ENCODE data around the gene PROM1.

The PROM1 gene

DNA sequence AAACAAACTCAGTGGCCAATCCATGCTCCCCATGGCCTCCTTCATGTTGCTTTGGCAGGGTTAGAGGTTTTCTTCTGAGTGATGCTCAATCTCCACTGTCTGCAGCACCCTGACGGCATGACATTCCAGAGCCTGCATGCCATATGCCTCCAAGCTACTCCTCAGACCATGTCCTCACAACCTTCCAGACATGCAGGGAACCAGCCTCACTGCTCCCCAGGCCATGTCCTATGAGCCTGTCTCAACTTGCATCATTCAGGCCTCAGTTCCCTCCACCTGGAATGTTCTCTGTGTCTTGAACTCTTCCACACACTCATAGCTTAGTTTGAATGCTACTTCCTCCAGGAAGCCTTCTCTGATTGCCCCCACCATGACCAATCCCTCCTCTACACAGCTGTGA is 18.8 kb downstream of the PROM1 start:
- Mint-ChIP-seq H3K4me1 (peaks cover 5% of the 10 kb centered on the region), H3K4me3 (no peak overlapping the region), H3K36me3 (no peaks in the 10 kb centered on the region), H3K9me3 (peaks cover 4% of the 10 kb centered on the region), H3K27ac (no peak overlapping the region), H3K27me3 (peaks cover 13% of the 10 kb centered on the region)
- CTCF ChIA-PET: no interaction called here
- DNase-seq: no peak

DNA sequence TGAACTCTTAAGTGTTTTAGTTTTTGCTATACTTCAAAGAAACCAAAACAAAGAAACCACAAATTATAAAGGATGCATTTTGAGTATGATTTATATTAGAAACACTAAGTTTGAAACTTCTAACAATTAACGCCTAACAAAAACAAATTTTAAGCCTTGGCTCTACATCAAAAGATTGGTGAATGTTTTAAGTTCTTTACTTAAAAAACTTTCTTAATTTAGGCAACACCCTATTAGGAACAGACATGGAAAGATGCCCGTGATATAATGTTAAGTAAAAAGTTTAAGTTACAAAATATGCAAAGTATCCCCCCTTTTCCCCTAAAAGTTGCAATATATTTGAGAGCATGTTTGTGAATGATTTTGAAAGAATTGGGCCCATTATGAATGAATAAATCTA is 21.2 kb downstream of the PROM1 start:
- H3K4me1 Mint-ChIP-seq: peaks cover 5% of the 10 kb centered on the region
- no peaks in the 10 kb centered on the region for H3K36me3 Mint-ChIP-seq
- CTCF ChIA-PET: no interaction called here
- H3K4me3 Mint-ChIP-seq: no peak overlapping the region
- H3K27me3 Mint-ChIP-seq: peaks cover 16% of the 10 kb centered on the region
- DNase-seq: no peak
- H3K27ac Mint-ChIP-seq: no peak overlapping the region
- peaks cover 4% of the 10 kb centered on the region for H3K9me3 Mint-ChIP-seq

DNA sequence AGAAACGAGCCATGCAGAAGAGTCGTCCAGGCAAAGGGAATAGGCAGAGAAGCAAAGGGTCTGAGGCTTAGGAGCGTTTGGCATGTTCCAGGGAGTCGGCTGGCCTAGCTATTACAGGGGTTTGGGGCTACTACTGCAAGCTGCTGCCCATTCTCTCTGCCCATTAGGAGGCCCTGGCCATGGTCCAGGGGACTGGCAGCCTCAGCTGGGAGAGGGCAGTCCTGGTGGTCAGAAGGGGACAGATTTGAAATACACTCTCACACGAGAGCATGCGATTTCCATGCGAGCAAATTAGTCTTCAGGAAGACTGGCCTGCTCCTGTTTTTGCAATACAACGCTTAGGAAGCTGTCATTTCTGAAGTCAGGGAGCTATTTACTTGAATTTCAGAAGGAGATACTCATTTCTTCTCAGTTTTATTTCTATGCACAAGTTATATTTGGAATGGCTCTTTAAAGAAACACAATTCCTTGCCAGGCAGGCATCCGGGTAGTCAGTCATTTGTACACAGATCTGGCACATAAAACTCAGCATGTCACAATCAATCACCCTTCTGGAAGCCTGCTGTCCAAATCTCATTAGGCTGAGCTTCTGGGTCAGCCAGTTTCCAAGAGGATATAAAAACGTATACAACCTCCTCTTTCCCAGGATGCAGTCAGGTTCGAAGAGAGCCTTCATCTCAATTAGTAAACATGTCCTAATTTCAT is 27.0 kb downstream of the PROM1 start:
- peaks cover 54% of the 10 kb centered on the region for H3K27me3 Mint-ChIP-seq
- H3K27ac Mint-ChIP-seq: no peak overlapping the region
- CTCF ChIA-PET: no interaction called here
- no peaks in the 10 kb centered on the region for H3K9me3 Mint-ChIP-seq
- H3K36me3 Mint-ChIP-seq: no peaks in the 10 kb centered on the region
- no peak overlapping the region for H3K4me3 Mint-ChIP-seq
- no peaks in the 10 kb centered on the region for H3K4me1 Mint-ChIP-seq
- DNase-seq: no peak

DNA sequence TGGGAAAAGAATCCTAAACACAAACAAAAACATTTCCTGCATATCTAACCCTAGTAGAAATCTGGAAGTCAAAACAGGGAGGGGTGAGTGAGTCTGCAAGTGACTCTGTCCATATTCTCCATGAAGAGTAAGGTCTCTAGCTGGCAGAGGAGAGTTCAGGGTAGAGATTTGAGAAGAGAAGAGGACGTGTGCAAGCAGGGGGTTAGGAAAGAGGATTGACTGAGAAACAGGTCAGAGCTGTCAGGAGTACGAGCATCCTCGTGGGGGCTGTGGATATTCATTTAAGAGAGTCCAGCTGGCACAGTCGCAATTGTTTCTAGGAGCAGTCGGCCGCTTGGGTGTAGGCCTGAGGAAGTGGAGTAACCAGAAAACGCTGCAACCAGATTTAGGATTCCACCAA is 27.9 kb downstream of the PROM1 start:
- no peak overlapping the region for H3K4me3 Mint-ChIP-seq
- H3K9me3 Mint-ChIP-seq: no peaks in the 10 kb centered on the region
- H3K27ac Mint-ChIP-seq: no peak overlapping the region
- H3K4me1 Mint-ChIP-seq: no peaks in the 10 kb centered on the region
- no peaks in the 10 kb centered on the region for H3K36me3 Mint-ChIP-seq
- H3K27me3 Mint-ChIP-seq: peaks cover 47% of the 10 kb centered on the region
- DNase-seq: no peak
- CTCF ChIA-PET: interaction anchor here (0.7 kb wide), 1 partner anchor 184 kb away, joined by 3 read pairs; no protein-coding TSS in a partner anchor

DNA sequence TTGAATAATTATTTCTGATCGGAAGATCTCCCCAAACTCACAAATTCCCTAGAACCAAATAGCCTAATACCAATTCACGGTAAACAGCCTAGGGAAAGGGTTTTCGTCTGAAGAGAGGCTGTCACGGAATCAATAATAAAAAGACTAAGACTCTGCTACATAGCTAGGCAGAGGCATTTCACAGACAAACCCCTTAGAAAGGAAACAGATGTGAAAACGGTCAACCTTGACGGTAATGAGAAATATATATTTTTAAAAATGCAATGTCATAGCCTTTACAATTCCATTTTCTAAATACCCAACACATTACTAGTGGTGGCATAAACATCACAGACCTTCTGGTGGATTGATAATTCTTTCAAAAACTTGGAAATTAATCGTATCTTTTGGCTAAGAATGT is 28.4 kb downstream of the PROM1 start:
- CTCF ChIA-PET: interaction anchor here (0.7 kb wide), 1 partner anchor 184 kb away, joined by 3 read pairs; no protein-coding TSS in a partner anchor
- Mint-ChIP-seq H3K27ac (no peak overlapping the region), H3K9me3 (no peaks in the 10 kb centered on the region), H3K4me1 (no peaks in the 10 kb centered on the region), H3K27me3 (peaks cover 47% of the 10 kb centered on the region), H3K36me3 (no peaks in the 10 kb centered on the region), H3K4me3 (no peak overlapping the region)
- no peak for DNase-seq

DNA sequence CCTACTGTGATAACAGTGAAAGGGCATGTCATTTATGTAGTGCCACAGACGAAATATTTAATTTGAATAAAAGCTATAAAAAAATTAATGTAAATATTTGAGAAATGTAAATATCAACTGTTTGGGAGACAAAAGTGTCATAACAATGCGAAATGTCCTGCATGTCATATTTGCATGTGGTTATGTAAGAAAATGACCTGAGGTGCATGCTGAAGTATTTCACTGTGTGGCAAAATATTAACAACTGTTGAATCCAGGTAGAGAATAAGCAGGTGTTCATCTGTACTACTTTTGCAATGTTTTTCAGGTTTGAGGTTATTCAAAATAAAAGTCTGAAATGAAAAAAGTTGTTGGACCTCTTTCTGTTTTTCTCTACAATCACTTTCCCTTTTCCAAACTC is 30.9 kb downstream of the PROM1 start:
- no peak overlapping the region for H3K27ac Mint-ChIP-seq

DNA sequence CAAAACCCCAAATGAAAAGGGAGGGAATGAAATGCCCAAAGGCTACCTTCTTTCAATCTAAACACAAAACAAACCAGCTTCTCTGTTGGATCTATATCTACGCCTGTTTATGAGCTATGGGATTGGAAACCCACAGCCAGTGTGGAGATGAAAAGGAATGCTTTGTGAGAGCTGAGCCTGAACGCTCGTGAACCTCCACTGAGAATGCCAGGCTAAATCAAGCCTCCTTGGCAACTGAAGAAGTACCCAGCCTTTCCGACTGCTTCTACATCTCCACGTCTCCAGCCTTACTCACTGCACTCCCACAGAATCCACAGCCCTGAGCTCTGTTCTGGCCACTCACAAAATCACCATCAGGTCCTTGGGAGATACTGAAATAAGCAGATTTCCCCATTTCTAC is 31.8 kb downstream of the PROM1 start:
- CTCF ChIA-PET: no interaction called here
- Mint-ChIP-seq H3K4me3 (no peak overlapping the region), H3K27me3 (peaks cover 33% of the 10 kb centered on the region), H3K4me1 (no peaks in the 10 kb centered on the region), H3K9me3 (no peaks in the 10 kb centered on the region), H3K27ac (no peak overlapping the region), H3K36me3 (no peaks in the 10 kb centered on the region)
- DNase-seq: no peak

More for the DNA sequence above, 30.9 kb downstream of the PROM1 start:
- no peak for DNase-seq
- H3K27me3 Mint-ChIP-seq: peaks cover 43% of the 10 kb centered on the region
- no peaks in the 10 kb centered on the region for H3K9me3 Mint-ChIP-seq
- H3K36me3 Mint-ChIP-seq: no peaks in the 10 kb centered on the region
- H3K4me1 Mint-ChIP-seq: no peaks in the 10 kb centered on the region
- no peak overlapping the region for H3K4me3 Mint-ChIP-seq
- CTCF ChIA-PET: interaction anchor here (1.0 kb wide), 1 partner anchor 212 kb away, joined by 3 read pairs; no protein-coding TSS in a partner anchor

DNA sequence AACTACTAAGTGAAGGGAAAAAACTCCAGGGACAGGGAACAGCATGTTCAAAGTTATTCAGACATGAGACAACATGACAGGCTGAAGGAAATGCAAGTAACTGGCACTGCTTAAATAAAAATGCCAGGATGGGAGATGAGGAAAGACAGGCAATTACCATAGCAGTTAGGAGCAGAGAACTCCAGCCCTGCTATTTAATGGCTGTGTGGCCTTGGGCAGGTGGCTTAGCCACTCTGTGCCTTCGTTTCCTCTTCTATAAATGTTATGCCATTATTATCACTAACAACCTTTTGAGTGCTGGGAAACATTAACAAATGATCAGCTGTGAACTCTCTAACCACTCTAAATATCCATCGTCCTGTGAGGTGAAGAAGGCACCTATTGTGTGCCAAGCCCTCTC is 32.7 kb downstream of the PROM1 start:
- H3K27me3 Mint-ChIP-seq: peaks cover 25% of the 10 kb centered on the region
- H3K4me1 Mint-ChIP-seq: no peaks in the 10 kb centered on the region
- CTCF ChIA-PET: no interaction called here
- no peak for DNase-seq
- H3K36me3 Mint-ChIP-seq: no peaks in the 10 kb centered on the region
- H3K27ac Mint-ChIP-seq: no peak overlapping the region
- H3K9me3 Mint-ChIP-seq: no peaks in the 10 kb centered on the region
- no peak overlapping the region for H3K4me3 Mint-ChIP-seq

DNA sequence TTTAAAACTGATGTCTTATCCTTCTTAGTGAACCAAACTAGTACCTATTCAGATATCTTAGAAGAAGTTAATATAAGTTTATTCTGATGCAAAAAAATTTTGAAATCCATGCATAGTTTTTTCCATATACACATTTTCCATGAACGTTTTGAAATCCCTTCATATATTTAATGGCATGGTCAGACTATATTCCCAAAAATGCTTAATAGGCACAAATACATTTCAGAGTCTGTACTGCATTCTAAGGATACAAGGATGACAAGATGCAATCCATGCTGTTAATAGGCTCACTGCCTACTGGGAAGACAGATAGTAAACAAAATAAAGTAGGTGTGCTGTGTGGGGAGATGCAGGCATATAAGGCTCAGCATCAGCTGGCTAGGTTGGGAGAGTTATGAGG is 33.2 kb downstream of the PROM1 start:
- no peak for DNase-seq
- CTCF ChIA-PET: no interaction called here
- peaks cover 20% of the 10 kb centered on the region for H3K27me3 Mint-ChIP-seq
- H3K27ac Mint-ChIP-seq: no peak overlapping the region
- H3K36me3 Mint-ChIP-seq: no peaks in the 10 kb centered on the region
- H3K4me3 Mint-ChIP-seq: no peak overlapping the region
- H3K9me3 Mint-ChIP-seq: no peaks in the 10 kb centered on the region
- no peaks in the 10 kb centered on the region for H3K4me1 Mint-ChIP-seq

DNA sequence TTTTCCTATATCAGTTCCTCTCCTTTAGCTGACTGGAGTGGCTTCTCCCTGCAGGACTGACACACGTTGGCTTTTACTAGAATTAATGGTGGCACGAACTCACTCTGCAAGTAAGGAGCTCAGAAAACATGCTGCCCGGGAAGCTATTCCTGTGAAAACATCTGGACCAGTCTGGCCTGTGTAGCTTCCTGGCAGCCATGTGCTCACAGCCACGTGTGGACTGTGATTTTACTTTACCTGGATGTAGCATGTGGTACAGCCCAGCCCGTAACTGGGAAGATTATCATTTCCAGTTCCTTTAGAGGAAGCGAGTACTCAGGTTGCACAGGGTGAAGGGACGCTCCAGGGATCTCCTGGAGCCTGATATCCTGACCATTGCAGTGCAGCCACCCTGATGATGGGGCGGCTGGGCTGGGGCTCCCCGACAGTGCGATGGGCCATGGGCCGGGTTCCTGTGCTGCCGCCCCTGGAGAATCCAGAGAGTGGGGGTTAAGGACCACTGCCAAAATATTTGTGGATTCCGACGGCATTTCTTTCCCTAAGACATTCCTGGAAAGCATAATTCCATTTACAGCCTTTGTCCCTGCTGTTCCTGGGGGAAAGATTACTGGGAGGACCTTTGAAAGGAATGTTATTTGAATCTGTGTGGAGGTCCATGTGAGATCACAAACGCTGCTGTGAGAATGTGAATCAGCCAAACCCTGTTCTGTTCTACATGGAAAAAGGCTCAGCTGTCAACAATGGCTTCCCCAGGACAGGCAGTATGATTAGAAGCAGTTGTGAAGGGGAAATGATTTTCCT is 35.0 kb downstream of the PROM1 start:
- CTCF ChIA-PET: no interaction called here
- no peak for DNase-seq
- no peak overlapping the region for H3K4me3 Mint-ChIP-seq
- no peak overlapping the region for H3K27ac Mint-ChIP-seq
- no peaks in the 10 kb centered on the region for H3K9me3 Mint-ChIP-seq
- H3K4me1 Mint-ChIP-seq: no peaks in the 10 kb centered on the region
- no peaks in the 10 kb centered on the region for H3K36me3 Mint-ChIP-seq
- peaks cover 9% of the 10 kb centered on the region for H3K27me3 Mint-ChIP-seq

DNA sequence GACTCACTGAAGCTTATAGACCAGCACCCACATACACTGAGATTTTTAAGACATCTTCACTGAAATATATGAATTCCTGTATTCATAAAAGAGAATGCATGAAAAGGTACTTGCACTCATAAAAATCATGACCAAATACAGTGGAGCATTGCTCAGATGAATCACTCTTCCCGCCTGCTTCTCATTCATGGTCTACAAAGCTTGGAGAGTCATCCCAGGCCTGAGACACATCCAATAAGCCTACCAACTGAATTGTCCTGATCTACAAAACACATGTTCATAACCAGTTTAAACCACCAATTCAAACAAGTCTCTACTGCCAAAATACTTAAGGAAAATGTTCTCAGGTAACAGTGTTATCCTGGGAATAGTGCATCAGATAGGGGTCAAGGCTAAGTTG is 38.1 kb downstream of the PROM1 start:
- no peak for DNase-seq
- H3K36me3 Mint-ChIP-seq: no peaks in the 10 kb centered on the region
- no peaks in the 10 kb centered on the region for H3K9me3 Mint-ChIP-seq
- no peaks in the 10 kb centered on the region for H3K4me1 Mint-ChIP-seq
- no peak overlapping the region for H3K4me3 Mint-ChIP-seq
- CTCF ChIA-PET: no interaction called here
- H3K27ac Mint-ChIP-seq: no peak overlapping the region
- peaks cover 8% of the 10 kb centered on the region for H3K27me3 Mint-ChIP-seq

DNA sequence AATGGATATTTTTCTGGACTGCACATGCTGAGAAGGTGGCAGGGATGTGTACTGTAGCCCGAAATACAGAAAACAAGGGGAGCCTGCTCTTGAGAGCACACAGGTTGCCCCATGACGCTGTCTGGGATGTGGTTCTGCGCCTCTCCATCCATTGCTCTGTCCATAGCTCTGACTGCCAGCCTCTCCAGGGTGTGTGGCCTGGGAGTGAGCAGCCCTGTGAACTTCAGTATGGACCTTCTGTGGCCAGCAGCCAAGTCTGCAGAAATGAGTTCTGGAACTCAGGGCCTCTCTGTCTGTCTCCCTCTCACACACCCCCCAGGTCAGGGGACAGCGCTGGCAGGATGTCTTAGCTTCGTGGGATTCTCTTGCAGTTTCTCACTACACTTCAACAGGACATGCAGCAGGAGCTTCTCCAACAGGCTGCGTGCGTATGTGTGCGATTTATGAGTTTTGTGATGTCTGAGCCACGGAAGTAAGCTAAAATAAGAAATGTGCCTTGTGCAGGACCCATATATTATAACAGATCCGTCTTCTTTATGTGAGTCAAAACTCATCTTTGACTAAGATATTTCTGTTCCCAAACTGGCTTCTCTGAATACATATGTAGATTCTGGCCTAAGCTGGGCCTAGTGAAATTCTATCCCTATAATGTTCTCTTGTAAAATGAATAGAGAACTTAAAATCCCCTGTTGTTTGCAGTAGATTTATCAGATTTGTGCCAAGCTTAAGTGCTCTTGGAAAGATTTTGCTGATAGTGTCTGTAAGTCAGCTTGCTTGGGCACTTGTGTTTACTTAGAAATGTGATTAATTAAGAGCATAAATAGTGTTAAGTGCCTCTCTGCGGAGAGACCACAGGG is 40.0 kb downstream of the PROM1 start:
- H3K4me3 Mint-ChIP-seq: no peak overlapping the region
- CTCF ChIA-PET: interaction anchor here (0.9 kb wide), 1 partner anchor 13 kb away, joined by 3 read pairs; no protein-coding TSS in a partner anchor
- no peaks in the 10 kb centered on the region for H3K9me3 Mint-ChIP-seq
- no peaks in the 10 kb centered on the region for H3K36me3 Mint-ChIP-seq
- H3K4me1 Mint-ChIP-seq: no peaks in the 10 kb centered on the region
- no peak overlapping the region for H3K27ac Mint-ChIP-seq
- peaks cover 8% of the 10 kb centered on the region for H3K27me3 Mint-ChIP-seq
- DNase-seq: no peak

DNA sequence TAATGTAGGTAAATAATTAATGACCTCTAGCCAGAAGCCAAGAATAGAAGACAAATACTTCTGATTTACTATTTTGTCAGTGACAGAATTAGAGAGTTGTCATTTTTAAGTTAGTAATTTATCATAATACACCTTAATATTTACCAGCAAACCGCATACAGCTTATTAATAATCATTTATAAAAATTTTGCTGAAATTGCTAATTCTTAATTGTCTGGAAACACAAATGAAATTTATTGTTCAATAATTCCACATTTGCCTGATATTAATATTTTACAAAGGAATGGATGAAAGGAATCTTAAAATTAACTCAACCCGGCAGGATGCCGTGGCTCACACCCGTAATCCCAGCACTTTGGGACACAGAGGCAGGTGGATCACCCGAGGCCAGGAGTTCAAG is 44.7 kb downstream of the PROM1 start:
- no peak overlapping the region for H3K4me3 Mint-ChIP-seq
- no peak overlapping the region for H3K27ac Mint-ChIP-seq
- H3K36me3 Mint-ChIP-seq: no peaks in the 10 kb centered on the region
- no peaks in the 10 kb centered on the region for H3K9me3 Mint-ChIP-seq
- peaks cover 8% of the 10 kb centered on the region for H3K27me3 Mint-ChIP-seq
- CTCF ChIA-PET: no interaction called here
- no peaks in the 10 kb centered on the region for H3K4me1 Mint-ChIP-seq
- no peak for DNase-seq

DNA sequence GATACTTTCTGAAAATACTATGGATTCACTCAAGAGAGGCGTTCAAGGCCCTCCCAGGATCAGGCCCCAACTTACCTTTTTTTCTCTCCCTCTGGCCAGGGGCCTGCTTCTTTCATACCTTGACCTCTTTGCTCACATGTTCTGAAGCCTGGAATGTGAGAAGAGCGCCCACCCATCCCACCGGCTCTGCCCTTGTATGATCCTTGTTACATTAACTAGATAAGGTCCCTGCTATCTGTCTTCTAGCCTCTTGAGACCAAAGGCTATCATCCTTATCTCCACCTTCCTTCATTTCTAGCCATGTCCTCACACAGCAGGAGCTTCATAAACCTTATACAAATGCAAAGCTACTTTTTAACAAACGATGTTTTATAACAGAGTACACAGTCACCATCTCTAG is 45.9 kb downstream of the PROM1 start:
- H3K27ac Mint-ChIP-seq: no peak overlapping the region
- DNase-seq: no peak
- H3K36me3 Mint-ChIP-seq: no peaks in the 10 kb centered on the region
- CTCF ChIA-PET: no interaction called here
- H3K4me1 Mint-ChIP-seq: no peaks in the 10 kb centered on the region
- peaks cover 4% of the 10 kb centered on the region for H3K27me3 Mint-ChIP-seq
- no peaks in the 10 kb centered on the region for H3K9me3 Mint-ChIP-seq
- no peak overlapping the region for H3K4me3 Mint-ChIP-seq
